ENCODE results near the gene RACK1. TPM values are rescaled to one million over a fixed set of nuclear protein-coding genes. Genes with fewer than 3 reads are reported as not detected.

Gene RACK1
- total and polyA plus RNA-seq, 4 donors, result 310 to 2,255 (median 940) TPM

DNA sequence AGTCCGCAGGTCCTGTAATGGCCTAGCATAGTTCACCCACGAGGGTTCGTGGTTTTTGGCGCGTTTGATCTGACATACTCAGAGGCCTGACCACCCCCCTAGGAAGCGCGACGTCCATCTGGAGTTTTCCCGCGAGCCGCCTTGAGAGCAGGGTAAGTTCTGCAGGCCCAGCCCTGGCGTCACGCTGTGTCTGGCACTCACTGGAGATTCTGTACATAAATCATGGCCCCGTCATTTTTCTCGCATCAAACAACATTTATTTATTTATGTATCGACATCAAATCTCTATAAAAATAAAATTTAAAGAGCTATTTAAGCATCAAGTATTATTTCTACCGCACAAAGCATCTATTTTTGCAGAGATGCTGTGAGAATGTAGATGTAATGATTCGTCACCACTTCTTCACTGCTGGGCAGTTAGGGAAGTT lies 21.1 kb downstream of the RACK1 start:
- peak overlapping the region; percentile 43 to 83 for H3K9ac ChIP-seq (ENCODE audit: low read depth in 1 of 2, low read length in 2 of 2)
- no peaks in the 10 kb centered on the region for H3K9me3 ChIP-seq (ENCODE audit: control insufficient read depth in 4 of 4, low read length in 3 of 4)
- TF ChIP-seq, protein P1, sequence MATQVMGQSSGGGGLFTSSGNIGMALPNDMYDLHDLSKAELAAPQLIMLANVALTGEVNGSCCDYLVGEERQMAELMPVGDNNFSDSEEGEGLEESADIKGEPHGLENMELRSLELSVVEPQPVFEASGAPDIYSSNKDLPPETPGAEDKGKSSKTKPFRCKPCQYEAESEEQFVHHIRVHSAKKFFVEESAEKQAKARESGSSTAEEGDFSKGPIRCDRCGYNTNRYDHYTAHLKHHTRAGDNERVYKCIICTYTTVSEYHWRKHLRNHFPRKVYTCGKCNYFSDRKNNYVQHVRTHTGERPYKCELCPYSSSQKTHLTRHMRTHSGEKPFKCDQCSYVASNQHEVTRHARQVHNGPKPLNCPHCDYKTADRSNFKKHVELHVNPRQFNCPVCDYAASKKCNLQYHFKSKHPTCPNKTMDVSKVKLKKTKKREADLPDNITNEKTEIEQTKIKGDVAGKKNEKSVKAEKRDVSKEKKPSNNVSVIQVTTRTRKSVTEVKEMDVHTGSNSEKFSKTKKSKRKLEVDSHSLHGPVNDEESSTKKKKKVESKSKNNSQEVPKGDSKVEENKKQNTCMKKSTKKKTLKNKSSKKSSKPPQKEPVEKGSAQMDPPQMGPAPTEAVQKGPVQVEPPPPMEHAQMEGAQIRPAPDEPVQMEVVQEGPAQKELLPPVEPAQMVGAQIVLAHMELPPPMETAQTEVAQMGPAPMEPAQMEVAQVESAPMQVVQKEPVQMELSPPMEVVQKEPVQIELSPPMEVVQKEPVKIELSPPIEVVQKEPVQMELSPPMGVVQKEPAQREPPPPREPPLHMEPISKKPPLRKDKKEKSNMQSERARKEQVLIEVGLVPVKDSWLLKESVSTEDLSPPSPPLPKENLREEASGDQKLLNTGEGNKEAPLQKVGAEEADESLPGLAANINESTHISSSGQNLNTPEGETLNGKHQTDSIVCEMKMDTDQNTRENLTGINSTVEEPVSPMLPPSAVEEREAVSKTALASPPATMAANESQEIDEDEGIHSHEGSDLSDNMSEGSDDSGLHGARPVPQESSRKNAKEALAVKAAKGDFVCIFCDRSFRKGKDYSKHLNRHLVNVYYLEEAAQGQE (IDR thresholded peaks at IDR 0.05), result no peak
- TF ChIP-seq, protein P2, sequence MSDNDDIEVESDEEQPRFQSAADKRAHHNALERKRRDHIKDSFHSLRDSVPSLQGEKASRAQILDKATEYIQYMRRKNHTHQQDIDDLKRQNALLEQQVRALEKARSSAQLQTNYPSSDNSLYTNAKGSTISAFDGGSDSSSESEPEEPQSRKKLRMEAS (IDR thresholded peaks at IDR 0.05), result no peak
- TF ChIP-seq SP1 (IDR thresholded peaks at IDR 0.05), result no peak
- TF ChIP-seq, protein P3, sequence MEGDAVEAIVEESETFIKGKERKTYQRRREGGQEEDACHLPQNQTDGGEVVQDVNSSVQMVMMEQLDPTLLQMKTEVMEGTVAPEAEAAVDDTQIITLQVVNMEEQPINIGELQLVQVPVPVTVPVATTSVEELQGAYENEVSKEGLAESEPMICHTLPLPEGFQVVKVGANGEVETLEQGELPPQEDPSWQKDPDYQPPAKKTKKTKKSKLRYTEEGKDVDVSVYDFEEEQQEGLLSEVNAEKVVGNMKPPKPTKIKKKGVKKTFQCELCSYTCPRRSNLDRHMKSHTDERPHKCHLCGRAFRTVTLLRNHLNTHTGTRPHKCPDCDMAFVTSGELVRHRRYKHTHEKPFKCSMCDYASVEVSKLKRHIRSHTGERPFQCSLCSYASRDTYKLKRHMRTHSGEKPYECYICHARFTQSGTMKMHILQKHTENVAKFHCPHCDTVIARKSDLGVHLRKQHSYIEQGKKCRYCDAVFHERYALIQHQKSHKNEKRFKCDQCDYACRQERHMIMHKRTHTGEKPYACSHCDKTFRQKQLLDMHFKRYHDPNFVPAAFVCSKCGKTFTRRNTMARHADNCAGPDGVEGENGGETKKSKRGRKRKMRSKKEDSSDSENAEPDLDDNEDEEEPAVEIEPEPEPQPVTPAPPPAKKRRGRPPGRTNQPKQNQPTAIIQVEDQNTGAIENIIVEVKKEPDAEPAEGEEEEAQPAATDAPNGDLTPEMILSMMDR (IDR thresholded peaks at IDR 0.05; ENCODE audit: low read depth, low read length, missing input control), result peak; percentile 31
- no peak for DNase-seq (ENCODE audit: low spot score)
- H3K4me1 ChIP-seq (ENCODE audit: control insufficient read depth in 4 of 4, insufficient read depth in 4 of 4, low read length in 3 of 4), result peaks cover 11 to 33% (median 18%) of the 10 kb centered on the region in 4 donors
- H3K4me3 ChIP-seq (ENCODE audit: low read depth in 1 of 3, low read length in 3 of 3), result peak overlapping the region; percentile 64 to 92 (median 87)
- H3K36me3 ChIP-seq (ENCODE audit: control insufficient read depth in 4 of 4, insufficient read depth in 3 of 4, low read depth in 1 of 4, low read length in 3 of 4), result peaks cover 0 to 4% (median under 1%) of the 10 kb centered on the region in 4 donors
- peak overlapping the region; percentile 88 to 96 for H3K27ac ChIP-seq (ENCODE audit: low read depth in 1 of 2, low read length in 2 of 2)
- no peaks in the 10 kb centered on the region for H3K27me3 ChIP-seq (ENCODE audit: control insufficient read depth in 4 of 4, insufficient read depth in 4 of 4, low read length in 3 of 4)
- 1% methylated on average over 18 of the region's 18 CpGs for WGBS

DNA sequence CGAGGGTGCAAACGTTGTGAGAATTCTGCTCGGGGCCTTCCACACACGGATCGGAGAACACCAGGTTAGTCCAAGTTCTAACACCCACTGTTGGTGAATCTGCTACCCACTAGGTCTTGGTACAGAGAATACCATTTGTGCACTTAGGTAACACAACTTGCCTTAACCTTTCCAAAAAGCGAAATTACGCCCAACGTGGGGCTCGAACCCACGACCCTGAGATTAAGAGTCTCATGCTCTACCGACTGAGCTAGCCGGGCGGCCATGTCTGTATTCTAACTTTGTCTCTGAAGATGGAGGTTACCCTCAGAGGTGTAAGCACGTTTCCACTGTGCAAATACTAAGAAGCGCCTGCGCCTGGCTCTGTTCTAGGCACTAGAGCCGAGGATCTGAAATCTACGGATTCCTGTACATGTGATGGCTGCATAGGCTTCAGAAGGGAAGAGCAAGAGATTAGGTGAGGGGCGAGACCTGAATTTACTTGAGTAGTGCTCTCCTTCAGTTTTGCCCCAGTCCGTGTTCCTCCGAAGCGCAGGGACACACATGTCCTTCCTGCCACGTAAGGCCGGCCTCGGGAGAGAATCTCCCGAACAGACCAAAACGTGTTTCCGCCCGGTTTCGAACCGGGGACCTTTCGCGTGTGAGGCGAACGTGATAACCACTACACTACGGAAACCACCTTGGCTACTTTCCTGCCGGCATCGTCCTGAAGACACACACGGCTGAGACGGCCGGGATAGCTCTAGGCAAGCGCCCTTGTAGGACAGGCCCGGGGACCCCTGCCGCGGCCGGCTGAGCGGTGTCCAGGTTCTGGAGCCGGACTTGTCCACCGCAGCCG lies 21.7 kb downstream of the RACK1 start:
- H3K27me3 ChIP-seq (ENCODE audit: control insufficient read depth in 4 of 4, insufficient read depth in 4 of 4, low read length in 3 of 4), result no peaks in the 10 kb centered on the region
- H3K4me1 ChIP-seq (ENCODE audit: control insufficient read depth in 4 of 4, insufficient read depth in 4 of 4, low read length in 3 of 4), result peaks cover 14 to 40% (median 23%) of the 10 kb centered on the region in 4 donors
- TF ChIP-seq FOXA1 (IDR thresholded peaks at IDR 0.05) (no peak), GABPA (IDR thresholded peaks at IDR 0.05 in 1 of 2, conservative IDR thresholded peaks at IDR 0.05 in 1 of 2) (peak; percentile 26 to 79), RAD21 (IDR thresholded peaks at IDR 0.05) (peak in 1 of 2 donors; percentile 36), SP1 (IDR thresholded peaks at IDR 0.05) (peak; percentile 30), JUND (IDR thresholded peaks at IDR 0.05) (no peak), RXRA (IDR thresholded peaks at IDR 0.05) (peak; percentile 48 to 69), NR2F2 (IDR thresholded peaks at IDR 0.05) (peak; percentile 32), FOXA2 (IDR thresholded peaks at IDR 0.05) (no peak), EGR1 (IDR thresholded peaks at IDR 0.05; ENCODE audit: low read depth in 2 of 2) (peak in 1 of 2 donors; percentile 52), TAF1 (conservative IDR thresholded peaks at IDR 0.05) (no peak), YY1 (IDR thresholded peaks at IDR 0.05) (peak; percentile 83)
- TF ChIP-seq, protein P3 (IDR thresholded peaks at IDR 0.05; ENCODE audit: low read depth, low read length, missing input control), result no peak
- TF ChIP-seq, protein P2 (IDR thresholded peaks at IDR 0.05), result peak; percentile 84
- TF ChIP-seq, protein P4, sequence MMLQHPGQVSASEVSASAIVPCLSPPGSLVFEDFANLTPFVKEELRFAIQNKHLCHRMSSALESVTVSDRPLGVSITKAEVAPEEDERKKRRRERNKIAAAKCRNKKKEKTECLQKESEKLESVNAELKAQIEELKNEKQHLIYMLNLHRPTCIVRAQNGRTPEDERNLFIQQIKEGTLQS (IDR thresholded peaks at IDR 0.05), result peak; percentile 100
- TF ChIP-seq, protein P1 (IDR thresholded peaks at IDR 0.05), result no peak

More for the DNA sequence above, 21.7 kb downstream of the RACK1 start:
- Histone ChIP-seq H3K9ac (ENCODE audit: low read depth in 1 of 2, low read length in 2 of 2) (peak overlapping the region in 1 of 2 donors; percentile 83), H3K27ac (ENCODE audit: low read depth in 1 of 2, low read length in 2 of 2) (peak overlapping the region; percentile 88 to 96), H3K4me3 (ENCODE audit: low read depth in 1 of 3, low read length in 3 of 3) (peak overlapping the region; percentile 64 to 92 (median 87)), H3K9me3 (ENCODE audit: control insufficient read depth in 4 of 4, low read length in 3 of 4) (no peaks in the 10 kb centered on the region), H3K36me3 (ENCODE audit: control insufficient read depth in 4 of 4, insufficient read depth in 3 of 4, low read depth in 1 of 4, low read length in 3 of 4) (peaks cover 0 to 4% (median under 1%) of the 10 kb centered on the region in 4 donors)
- 4% methylated on average over 50 of the region's 50 CpGs for WGBS
- DNase-seq (ENCODE audit: low spot score), result peak; percentile 98

All from liver (tissue), 9 donors.